HUES48 (cell line): ENCODE data around the gene NHERF1.
A peak's percentile ranks its signal among the peaks of the same experiment; 100 is the strongest.

Experiments used
- H3K27ac ChIP-seq: one replicate; pipeline ENCODE4 v1.7.0; 2013; ENCODE audit warnings: low read depth, low read length, inconsistent platforms
- H3K27me3 ChIP-seq: 2 replicates; pipeline ENCODE4 v1.6.1; 2013; ENCODE audit warnings: mild to moderate bottlenecking, low read length; ENCODE audit not compliant: control insufficient read depth, insufficient read depth
- H3K36me3 ChIP-seq: 2 replicates; pipeline ENCODE4 v1.6.1; 2013; ENCODE audit warnings: low read length; ENCODE audit not compliant: control insufficient read depth, insufficient read depth
- H3K4me1 ChIP-seq: 2 replicates; pipeline ENCODE4 v1.6.1; 2013; ENCODE audit warnings: mild to moderate bottlenecking, low read length; ENCODE audit not compliant: control insufficient read depth, insufficient read depth
- H3K4me3 ChIP-seq: 2 replicates; pipeline ENCODE4 v1.5.1; 2013; ENCODE audit warnings: mild to moderate bottlenecking, low read depth, low read length
- H3K9ac ChIP-seq: 2 replicates; pipeline ENCODE4 v1.6.1; 2013; ENCODE audit warnings: mild to moderate bottlenecking, low read depth, low read length, moderate library complexity
- H3K9me3 ChIP-seq: 2 replicates; pipeline ENCODE4 v1.6.1; 2013; ENCODE audit warnings: low read length; ENCODE audit not compliant: control insufficient read depth, insufficient read depth

NHERF1 gene

DNA sequence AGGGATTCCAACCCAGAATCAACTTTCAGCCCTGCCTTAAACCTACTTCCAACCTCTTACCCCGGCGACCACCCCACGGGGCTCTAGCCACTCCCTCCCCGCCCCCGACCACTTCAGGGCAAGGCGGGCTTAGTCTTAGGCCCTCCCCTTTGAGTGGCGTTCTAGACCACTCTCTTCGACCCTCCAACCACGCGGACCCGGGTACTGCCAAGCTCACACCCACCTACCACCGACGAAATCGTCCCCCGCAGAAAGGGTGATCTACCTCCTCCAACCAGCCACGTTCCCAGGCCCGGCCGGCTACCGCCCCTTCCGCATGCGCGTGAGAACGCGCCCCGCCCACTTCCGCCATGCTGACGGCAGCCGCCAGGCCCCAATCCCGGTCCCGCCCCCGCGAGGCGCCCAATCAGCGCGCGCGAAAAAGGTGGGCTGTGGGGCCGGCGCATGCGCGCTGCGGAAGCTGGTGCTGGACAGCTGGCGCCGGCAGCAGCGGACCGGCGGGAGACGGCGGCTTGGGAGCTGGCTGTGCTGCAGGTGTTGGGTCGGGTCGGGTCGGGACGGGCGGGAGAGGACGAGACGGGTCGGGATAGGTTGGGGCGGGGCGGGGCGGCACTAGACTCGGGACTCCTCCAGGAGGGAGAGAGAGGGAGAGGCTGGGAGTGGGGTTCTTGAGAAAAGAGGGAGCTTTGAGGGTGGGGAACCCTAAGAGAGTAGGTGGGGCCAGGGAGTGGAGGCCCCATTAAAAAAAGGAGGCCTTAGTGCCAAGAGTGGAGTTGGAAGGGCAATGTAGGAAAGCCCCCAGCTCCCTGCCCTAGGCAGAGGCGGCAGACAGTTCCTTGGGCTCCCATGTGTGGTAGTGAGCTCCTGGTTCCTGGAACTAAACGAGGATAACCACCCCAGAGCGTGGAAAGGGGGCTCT is 27.9 kb downstream of the NHERF1 start, which contains the start of gene NAT9:
Gene NAT9, minus strand, starts transcription at position 302 of the 919 bp plus-strand sequence. CDS start 647 bp downstream, outside the sequence.
- Histone ChIP-seq H3K4me3 (peak within 1 kb of the TSS; percentile 91), H3K4me1 (0 out of 2 replicates have a peak, but pooled peaks cover 6% of the 10 kb centered on the region), H3K36me3 (peaks cover 46% of the 10 kb centered on the region), H3K9ac (peak within 1 kb of the TSS; percentile 72), H3K27ac (peak within 1 kb of the TSS; percentile 87), H3K9me3 (no peaks in the 10 kb centered on the region), H3K27me3 (no peaks in the 10 kb centered on the region)

GRCh38 chr17:74776990-74777389 is 28.6 kb downstream of the NHERF1 start:
- Histone ChIP-seq H3K27me3 (no peaks in the 10 kb centered on the region), H3K4me1 (0 out of 2 replicates have a peak, but pooled peaks cover 6% of the 10 kb centered on the region), H3K9ac (0 out of 2 replicates have a peak overlapping the region, but pooled peaks have one; percentile 17), H3K36me3 (peaks cover 41% of the 10 kb centered on the region), H3K27ac (peak overlapping the region; percentile 47), H3K9me3 (no peaks in the 10 kb centered on the region), H3K4me3 (peak overlapping the region; percentile 89)

DNA sequence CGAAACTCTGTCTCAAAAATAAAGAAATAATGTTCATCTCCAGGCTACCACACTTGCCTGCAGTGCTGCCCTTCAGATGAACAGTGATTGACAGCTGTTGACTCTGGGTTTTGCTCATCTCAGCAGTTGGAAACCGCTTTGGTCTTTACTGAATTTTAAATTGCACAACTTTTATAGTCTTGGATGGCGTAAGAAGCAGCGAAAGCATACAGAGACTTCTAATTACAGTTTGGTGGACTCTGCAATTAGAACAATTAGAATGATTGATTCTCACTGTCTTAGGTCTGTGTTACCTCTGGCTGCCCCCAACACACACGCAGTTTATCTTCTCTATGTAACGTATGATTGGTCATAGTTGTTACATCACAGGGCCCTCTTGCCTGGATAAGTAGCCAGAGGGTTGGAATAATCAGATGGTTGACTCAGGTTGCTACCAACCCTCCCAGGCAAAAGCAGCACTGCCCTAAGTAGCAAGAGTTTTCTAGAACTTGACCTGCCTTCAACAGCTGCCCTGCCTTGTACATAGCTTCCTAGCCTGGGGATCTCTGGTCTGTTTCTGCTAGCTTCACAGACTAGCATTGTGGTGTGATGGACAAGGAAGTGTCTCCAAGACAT is 29.6 kb downstream of the NHERF1 start:
- Histone ChIP-seq H3K4me3 (no peak overlapping the region), H3K4me1 (peaks cover 6% of the 10 kb centered on the region; the same call in 1 of the 2 replicates), H3K9me3 (no peaks in the 10 kb centered on the region), H3K9ac (no peak overlapping the region), H3K27me3 (no peaks in the 10 kb centered on the region), H3K27ac (no peak overlapping the region), H3K36me3 (peaks cover 31% of the 10 kb centered on the region)

DNA sequence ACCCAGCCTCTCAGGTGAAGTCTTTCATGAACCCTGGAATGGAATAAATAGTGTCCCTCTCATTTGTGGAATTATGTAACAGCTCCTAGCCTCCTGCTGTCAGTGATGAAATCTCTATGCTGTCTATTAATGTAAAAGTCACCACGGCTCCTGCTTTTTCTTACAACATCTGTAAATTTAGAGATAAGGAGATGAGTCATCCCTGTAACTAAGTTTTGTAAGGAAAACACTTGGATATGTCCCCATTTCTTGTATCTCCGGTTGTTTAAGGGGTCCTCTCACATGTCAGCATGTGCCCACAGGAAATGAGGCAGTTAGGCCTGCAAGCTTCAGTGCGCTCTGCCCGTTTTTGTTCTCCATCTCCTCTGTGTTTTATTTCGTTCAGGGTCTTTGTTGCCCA is 30.5 kb downstream of the NHERF1 start:
- Histone ChIP-seq H3K27ac (no peak overlapping the region), H3K27me3 (no peaks in the 10 kb centered on the region), H3K9ac (no peak overlapping the region), H3K9me3 (no peaks in the 10 kb centered on the region), H3K36me3 (peaks cover 21% of the 10 kb centered on the region), H3K4me3 (no peak overlapping the region), H3K4me1 (peaks cover 8% of the 10 kb centered on the region; the same call in 1 of the 2 replicates)

DNA sequence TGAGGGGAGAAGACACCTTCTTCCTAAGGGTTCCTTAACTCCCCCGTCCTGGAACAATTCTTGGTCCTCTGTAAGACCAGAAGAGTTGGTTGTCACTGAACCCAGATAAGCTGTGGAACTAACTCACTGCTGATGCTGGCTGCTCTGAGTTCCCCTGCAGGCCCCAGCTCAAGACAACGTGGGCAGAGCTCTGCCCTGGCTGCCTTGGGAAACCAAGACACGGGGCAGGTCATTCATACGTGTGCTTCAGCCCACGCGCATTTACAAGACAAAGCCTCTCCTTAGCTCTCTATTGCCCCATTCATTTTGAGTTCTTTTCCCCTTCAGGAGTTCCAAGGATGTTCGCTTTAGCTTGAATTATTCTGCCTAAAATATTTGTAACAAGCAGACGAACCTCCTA is 31.1 kb downstream of the NHERF1 start:
- H3K9me3 ChIP-seq = no peaks in the 10 kb centered on the region
- peaks cover 21% of the 10 kb centered on the region; the same call in 1 of the 2 replicates for H3K36me3 ChIP-seq
- no peak overlapping the region for H3K9ac ChIP-seq
- H3K27ac ChIP-seq = no peak overlapping the region
- no peaks in the 10 kb centered on the region for H3K27me3 ChIP-seq
- H3K4me3 ChIP-seq = no peak overlapping the region
- H3K4me1 ChIP-seq = peaks cover 8% of the 10 kb centered on the region; the same call in 1 of the 2 replicates

- no peaks in the 10 kb centered on the region for H3K27me3 ChIP-seq
- no peak overlapping the region for H3K9ac ChIP-seq
- H3K4me1 ChIP-seq = peaks cover 8% of the 10 kb centered on the region; the same call in 1 of the 2 replicates
- peaks cover 21% of the 10 kb centered on the region; the same call in 1 of the 2 replicates for H3K36me3 ChIP-seq
- H3K9me3 ChIP-seq = no peaks in the 10 kb centered on the region
- H3K4me3 ChIP-seq = no peak overlapping the region
- H3K27ac ChIP-seq = no peak overlapping the region
Observed at GRCh38 chr17:74779948-74780400, 31.5 kb downstream of the NHERF1 start.

DNA sequence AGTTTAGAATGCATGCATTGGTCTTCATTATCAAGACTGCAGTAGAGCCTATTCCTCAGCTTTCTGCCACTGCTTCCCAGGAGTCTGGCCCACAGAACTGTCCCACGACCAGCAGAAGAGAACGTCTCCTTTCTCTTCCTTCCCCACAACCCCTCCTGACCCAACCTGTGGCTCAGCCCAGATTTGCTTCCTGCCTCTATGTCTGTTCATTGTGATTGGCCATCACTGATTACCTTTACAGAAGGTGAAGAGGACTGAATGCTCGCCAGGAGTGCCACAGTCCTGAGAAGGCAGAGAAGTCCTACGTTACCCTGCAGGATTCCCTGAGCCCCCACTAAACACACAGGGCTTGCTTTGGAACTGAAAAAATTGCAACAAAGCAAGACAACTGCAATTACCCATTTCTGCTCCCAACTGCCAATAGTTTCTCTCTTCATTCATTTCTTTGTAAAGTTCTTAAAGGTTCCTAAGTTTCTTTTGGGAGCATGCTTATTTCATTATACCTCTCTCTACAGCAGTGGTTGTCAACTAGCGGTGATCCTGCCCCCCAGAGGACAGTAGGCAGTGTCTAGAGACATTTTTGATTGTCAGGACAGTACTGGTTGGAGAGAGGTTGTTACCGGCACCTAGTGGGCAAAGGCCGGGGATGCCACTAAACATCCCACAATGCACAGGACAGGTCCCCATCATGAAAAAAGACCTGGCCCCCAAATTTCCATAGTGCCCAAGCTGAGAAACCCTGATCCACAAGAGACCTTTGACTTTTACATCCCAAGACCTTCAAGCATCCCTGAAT is 32.2 kb downstream of the NHERF1 start:
- H3K27ac ChIP-seq = no peak overlapping the region
- H3K4me3 ChIP-seq = no peak overlapping the region
- no peaks in the 10 kb centered on the region for H3K9me3 ChIP-seq
- H3K4me1 ChIP-seq = peaks cover 8% of the 10 kb centered on the region; the same call in 1 of the 2 replicates
- no peaks in the 10 kb centered on the region for H3K27me3 ChIP-seq
- peaks cover 25% of the 10 kb centered on the region; the same call in 1 of the 2 replicates for H3K36me3 ChIP-seq
- H3K9ac ChIP-seq = no peak overlapping the region

GRCh38 chr17:74782571-74782970 is 34.1 kb downstream of the NHERF1 start:
- Histone ChIP-seq H3K9ac (no peak overlapping the region), H3K4me3 (no peak overlapping the region), H3K27ac (no peak overlapping the region), H3K4me1 (peaks cover 3% of the 10 kb centered on the region; the same call in 1 of the 2 replicates), H3K36me3 (peaks cover 31% of the 10 kb centered on the region; the same call in 1 of the 2 replicates), H3K9me3 (no peaks in the 10 kb centered on the region), H3K27me3 (no peaks in the 10 kb centered on the region)

- H3K36me3 ChIP-seq = peaks cover 35% of the 10 kb centered on the region
- H3K4me3 ChIP-seq = no peak overlapping the region
- H3K27ac ChIP-seq = no peak overlapping the region
- H3K9ac ChIP-seq = no peak overlapping the region
- H3K27me3 ChIP-seq = no peaks in the 10 kb centered on the region
- peaks cover 3% of the 10 kb centered on the region; the same call in 1 of the 2 replicates for H3K4me1 ChIP-seq
- no peaks in the 10 kb centered on the region for H3K9me3 ChIP-seq
Observed at GRCh38 chr17:74784125-74784810, 35.8 kb downstream of the NHERF1 start.
